HEK293 (cell line): ENCODE data around the gene DENND1C.

Experiments
- CTCF ChIA-PET: fragments of 350-600 bp; formaldehyde crosslinking; extraction: SDS; loops from one replicate; lab custom pipeline; 2021; ENCODE audit warnings: antibody characterized with exemption; lab: Yijun Ruan, JAX
- POLR2A ChIA-PET: fragments of 300-600 bp; formaldehyde crosslinking; extraction: SDS; loops from one replicate; lab custom pipeline; 2020; ENCODE audit warnings: antibody characterized with exemption, inconsistent platforms; lab: Yijun Ruan, JAX
- H3K27ac ChIP-seq: fragments of 200-500 bp; sonication (Bioruptor generic); 2 replicates; pipeline ENCODE4 v1.5.1; 2014; ENCODE audit warnings: low read depth, low read length, control low read depth, inconsistent platforms; ENCODE audit errors: extremely low read depth
- H3K36me3 ChIP-seq, 2 experiments: fragments of 200-500 bp in 1 of 2; sonication (Bioruptor generic) in 1 of 2; 1 replicate in 1 of 2; 2 replicates in 1 of 2; pipeline ENCODE4 v1.5.1; 2014 to 2017; ENCODE audit warnings: inconsistent platforms in 2 of 2, low read length in 2 of 2; ENCODE audit not compliant: control insufficient read depth in 2 of 2, insufficient read depth in 1 of 2
- H3K4me1 ChIP-seq: fragments of 200-500 bp; sonication (Bioruptor generic); 2 replicates; pipeline ENCODE4 v1.5.1; 2014; ENCODE audit warnings: mild to moderate bottlenecking, low read length, inconsistent platforms; ENCODE audit not compliant: control insufficient read depth, insufficient read depth
- H3K4me3 ChIP-seq: 2 replicates; pipeline ENCODE4 v1.5.1; 2011; ENCODE audit warnings: low read depth, mild to moderate bottlenecking, control low read depth, low read length, moderate library complexity
- H3K9me3 ChIP-seq: fragments of 200-500 bp; sonication (Bioruptor generic); 2 replicates; pipeline ENCODE4 v1.5.1; 2014; ENCODE audit warnings: low read depth, low read length, inconsistent platforms; ENCODE audit not compliant: control insufficient read depth, insufficient read depth
- GLIS1 ChIP-seq: fragments of 450-650 bp; formaldehyde crosslinking; IDR thresholded peaks from 2 replicates; pipeline ENCODE4 v1.5.1; 2016; ENCODE audit warnings: missing biosample characterization, missing genetic modification characterization
- HOXA7 ChIP-seq: sonication (generic); formaldehyde crosslinking; IDR thresholded peaks from 2 replicates; pipeline ENCODE4 v1.8.1; 2022; ENCODE audit warnings: missing genetic modification reagents, borderline replicate concordance
- HOXD13 ChIP-seq: sonication (generic); formaldehyde crosslinking; IDR thresholded peaks from 2 replicates; pipeline ENCODE4 v1.8.0; 2022; ENCODE audit warnings: missing genetic modification reagents, borderline replicate concordance
- MEIS1 ChIP-seq: sonication (generic); formaldehyde crosslinking; IDR thresholded peaks from 2 replicates; pipeline ENCODE4 v1.8.1; 2022; ENCODE audit warnings: missing genetic modification reagents, mild to moderate bottlenecking, borderline replicate concordance
- MYNN ChIP-seq: fragments of 450-650 bp; formaldehyde crosslinking; IDR thresholded peaks from 2 replicates; pipeline ENCODE4 v1.5.1; 2016; ENCODE audit warnings: missing biosample characterization, missing genetic modification characterization, borderline replicate concordance
- PRDM10 ChIP-seq: fragments of 450-650 bp; formaldehyde crosslinking; IDR thresholded peaks from 2 replicates; pipeline ENCODE4 v1.5.1; 2016; ENCODE audit warnings: missing biosample characterization, missing genetic modification characterization
- PRDM2 ChIP-seq: fragments of 450-650 bp; formaldehyde crosslinking; IDR thresholded peaks from 2 replicates; pipeline ENCODE4 v1.5.1; 2016; ENCODE audit warnings: missing biosample characterization, missing genetic modification characterization, borderline replicate concordance
- RBAK ChIP-seq: fragments of 450-650 bp; formaldehyde crosslinking; IDR thresholded peaks from 2 replicates; pipeline ENCODE4 v1.5.1; 2016; ENCODE audit warnings: missing biosample characterization, missing genetic modification characterization
- SALL2 ChIP-seq: fragments of 450-650 bp; formaldehyde crosslinking; IDR thresholded peaks from 2 replicates; pipeline ENCODE4 v1.5.0; 2017; ENCODE audit warnings: missing biosample characterization, mild to moderate bottlenecking, missing genetic modification characterization, borderline replicate concordance
- ZBTB20 ChIP-seq: fragments of 450-650 bp; formaldehyde crosslinking; IDR thresholded peaks from 2 replicates; pipeline ENCODE4 v1.5.1; 2016; ENCODE audit warnings: missing biosample characterization, missing genetic modification characterization
- ZBTB49 ChIP-seq: fragments of 450-650 bp; formaldehyde crosslinking; IDR thresholded peaks from 2 replicates; pipeline ENCODE4 v1.5.1; 2016; ENCODE audit warnings: missing biosample characterization, missing genetic modification characterization, low read depth
- ZFP3 ChIP-seq: fragments of 450-650 bp; formaldehyde crosslinking; IDR thresholded peaks from 2 replicates; pipeline ENCODE4 v1.5.1; 2016; ENCODE audit warnings: low read depth, missing biosample characterization, missing genetic modification characterization
- ZFP41 ChIP-seq: fragments of 450-650 bp; formaldehyde crosslinking; IDR thresholded peaks from 2 replicates; pipeline ENCODE4 v1.5.1; 2016; ENCODE audit warnings: missing biosample characterization, missing genetic modification characterization, borderline replicate concordance
- ZNF10 ChIP-seq: fragments of 450-650 bp; formaldehyde crosslinking; IDR thresholded peaks from 2 replicates; pipeline ENCODE4 v1.5.1; 2017; ENCODE audit warnings: missing biosample characterization, missing genetic modification characterization
- ZNF138 ChIP-seq: fragments of 450-650 bp; formaldehyde crosslinking; IDR thresholded peaks from 2 replicates; pipeline ENCODE4 v1.5.1; 2016; ENCODE audit warnings: missing biosample characterization, missing genetic modification characterization, borderline replicate concordance
- ZNF146 ChIP-seq: fragments of 450-650 bp; formaldehyde crosslinking; IDR thresholded peaks from 2 replicates; pipeline ENCODE4 v1.5.1; 2016; ENCODE audit warnings: missing biosample characterization, missing genetic modification characterization
- ZNF274 ChIP-seq, 2 experiments: fragments of 200-500 bp in 1 of 2; fragments of 450-650 bp in 1 of 2; sonication (Bioruptor generic) in 1 of 2; formaldehyde crosslinking in 1 of 2; IDR thresholded peaks; 2 replicates each; pipeline versions ENCODE4 v1.5.1 to v1.6.1; 2014 to 2016; ENCODE audit warnings: borderline replicate concordance in 1 of 2, inconsistent platforms in 1 of 2, low read length in 1 of 2, missing biosample characterization in 1 of 2, missing genetic modification characterization in 1 of 2
- ZNF311 ChIP-seq: fragments of 450-650 bp; formaldehyde crosslinking; IDR thresholded peaks from 2 replicates; pipeline ENCODE4 v1.5.1; 2017; ENCODE audit warnings: missing biosample characterization, missing genetic modification characterization, borderline replicate concordance
- ZNF350 ChIP-seq: fragments of 450-650 bp; formaldehyde crosslinking; IDR thresholded peaks from 2 replicates; pipeline ENCODE4 v1.5.0; 2017; ENCODE audit warnings: missing biosample characterization, mild to moderate bottlenecking, missing genetic modification characterization
- ZNF544 ChIP-seq: fragments of 450-650 bp; formaldehyde crosslinking; IDR thresholded peaks from 2 replicates; pipeline ENCODE4 v1.5.0; 2017; ENCODE audit warnings: missing biosample characterization, missing genetic modification characterization
- ZNF600 ChIP-seq: fragments of 450-650 bp; formaldehyde crosslinking; IDR thresholded peaks from 2 replicates; pipeline ENCODE4 v1.5.1; 2016; ENCODE audit warnings: missing biosample characterization, missing genetic modification characterization
- ZNF777 ChIP-seq: fragments of 450-650 bp; formaldehyde crosslinking; IDR thresholded peaks from 2 replicates; pipeline ENCODE4 v1.5.1; 2017; ENCODE audit warnings: missing biosample characterization, missing genetic modification characterization, borderline replicate concordance
- ZNF830 ChIP-seq: fragments of 450-650 bp; IDR thresholded peaks from 2 replicates; pipeline ENCODE4 v1.5.0; 2018; ENCODE audit warnings: missing biosample characterization, missing genetic modification characterization, low read depth, mild to moderate bottlenecking, moderate library complexity
- ZNF843 ChIP-seq: fragments of 450-650 bp; formaldehyde crosslinking; IDR thresholded peaks from 2 replicates; pipeline ENCODE4 v1.5.1; 2016; ENCODE audit warnings: missing biosample characterization, missing genetic modification characterization
- ZXDB ChIP-seq: fragments of 450-650 bp; formaldehyde crosslinking; IDR thresholded peaks from 2 replicates; pipeline ENCODE4 v1.5.1; 2016; ENCODE audit warnings: missing biosample characterization, missing genetic modification characterization

The DENND1C gene

GRCh38 chr19:6527893-6528543 is 46.4 kb upstream of the DENND1C start:
- no peaks in the 10 kb centered on the region; the same call in 1 of the 2 replicates for H3K4me1 ChIP-seq
- POLR2A ChIA-PET: interaction anchor here (0.6 kb wide), 2 partner anchors 12 to 50 kb away, joined by 3 to 6 read pairs; no protein-coding TSS in a partner anchor
- CTCF ChIA-PET: interaction anchor here (0.6 kb wide), 1 partner anchor 321 kb away, joined by 3 read pairs; no protein-coding TSS in a partner anchor

GRCh38 chr19:6524311-6524710 is 42.7 kb upstream of the DENND1C start:
- Histone ChIP-seq H3K4me1 (no peaks in the 10 kb centered on the region), H3K27ac (no peak overlapping the region), H3K9me3 (no peaks in the 10 kb centered on the region), H3K36me3 (no peaks in the 10 kb centered on the region), H3K4me3 (no peak overlapping the region)
- CTCF ChIA-PET: interaction anchor here (0.6 to 1.3 kb wide), 5 partner anchors 8 to 398 kb away, joined by 3 to 5 read pairs (median 3); no protein-coding TSS in a partner anchor
- POLR2A ChIA-PET: no interaction called here
- TF ChIP-seq ZXDB (tag by site-specific recombination): no peak
- TF ChIP-seq ZBTB20 (tag by site-specific recombination): no peak
- TF ChIP-seq PRDM2 (tag by site-specific recombination): no peak
- TF ChIP-seq ZNF600 (tag by site-specific recombination): no peak
- TF ChIP-seq HOXD13 (CRISPR knock-in tag): no peak
- TF ChIP-seq ZFP3 (tag by site-specific recombination): no peak
- no peak for TF ChIP-seq ZNF311 (tag by site-specific recombination)

More at GRCh38 chr19:6527893-6528543, 46.4 kb upstream of the DENND1C start:
- TF ChIP-seq ZFP41 (tag by site-specific recombination) (no peak), RBAK (tag by site-specific recombination) (no peak), HOXA7 (CRISPR knock-in tag) (no peak), ZNF146 (tag by site-specific recombination) (no peak), GLIS1 (tag by site-specific recombination) (no peak), MEIS1 (CRISPR knock-in tag) (no peak), ZNF274 (IDR thresholded peaks at IDR 0.05; ENCODE audit: low read length) (no peak), ZNF274 (tag by site-specific recombination; IDR thresholded peaks at IDR 0.05; ENCODE audit: borderline replicate concordance) (no peak), ZNF777 (tag by site-specific recombination) (no peak), ZNF138 (no peak), ZNF843 (tag by site-specific recombination) (no peak), ZNF830 (tag by site-specific recombination) (no peak), PRDM10 (tag by site-specific recombination) (no peak), SALL2 (no peak), MYNN (tag by site-specific recombination) (no peak), ZNF544 (tag by site-specific recombination) (no peak), ZNF350 (tag by site-specific recombination) (no peak), ZBTB49 (no peak), ZNF10 (no peak)
- H3K27ac ChIP-seq: no peak overlapping the region
- no peak overlapping the region for H3K4me3 ChIP-seq
- H3K36me3 ChIP-seq: no peaks in the 10 kb centered on the region
- H3K9me3 ChIP-seq: no peaks in the 10 kb centered on the region
